Measurements from ENCODE around the gene CADM1.

- TF ChIP-seq, protein P1, sequence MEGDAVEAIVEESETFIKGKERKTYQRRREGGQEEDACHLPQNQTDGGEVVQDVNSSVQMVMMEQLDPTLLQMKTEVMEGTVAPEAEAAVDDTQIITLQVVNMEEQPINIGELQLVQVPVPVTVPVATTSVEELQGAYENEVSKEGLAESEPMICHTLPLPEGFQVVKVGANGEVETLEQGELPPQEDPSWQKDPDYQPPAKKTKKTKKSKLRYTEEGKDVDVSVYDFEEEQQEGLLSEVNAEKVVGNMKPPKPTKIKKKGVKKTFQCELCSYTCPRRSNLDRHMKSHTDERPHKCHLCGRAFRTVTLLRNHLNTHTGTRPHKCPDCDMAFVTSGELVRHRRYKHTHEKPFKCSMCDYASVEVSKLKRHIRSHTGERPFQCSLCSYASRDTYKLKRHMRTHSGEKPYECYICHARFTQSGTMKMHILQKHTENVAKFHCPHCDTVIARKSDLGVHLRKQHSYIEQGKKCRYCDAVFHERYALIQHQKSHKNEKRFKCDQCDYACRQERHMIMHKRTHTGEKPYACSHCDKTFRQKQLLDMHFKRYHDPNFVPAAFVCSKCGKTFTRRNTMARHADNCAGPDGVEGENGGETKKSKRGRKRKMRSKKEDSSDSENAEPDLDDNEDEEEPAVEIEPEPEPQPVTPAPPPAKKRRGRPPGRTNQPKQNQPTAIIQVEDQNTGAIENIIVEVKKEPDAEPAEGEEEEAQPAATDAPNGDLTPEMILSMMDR (IDR thresholded peaks at IDR 0.05 in 8 of 11, conservative IDR thresholded peaks at IDR 0.05 in 3 of 11) = no peak
- TF ChIP-seq POLR2A (IDR thresholded peaks at IDR 0.05) (no peak), POLR2AphosphoS5 (IDR thresholded peaks at IDR 0.05) (no peak)
Observed at GRCh38 chr11:115521825-115522224, 17.6 kb upstream of the CADM1 start.
